ENCODE results near the gene SLIT2.

Gene SLIT2

GRCh38 chr4:20251796-20252655, at the start of gene SLIT2:
SLIT2 (plus strand) TSS chr4:20251905; CDS start chr4:20253816, 1,911 bp downstream.
- peak; percentile 72 for DNase-seq (ENCODE audit: low read depth)

- DNase-seq (ENCODE audit: low read depth), result peak; percentile 94
Measured at GRCh38 chr4:20203508-20203907, 48.2 kb upstream of the SLIT2 start.

GRCh38 chr4:20217521-20217920, 34.2 kb upstream of the SLIT2 start:
- DNase-seq (ENCODE audit: low read depth), result peak; percentile 16

- DNase-seq (ENCODE audit: low read depth), result no peak
Measured at GRCh38 chr4:20217951-20218350, 33.8 kb upstream of the SLIT2 start.

- DNase-seq (ENCODE audit: low read depth), result no peak
Measured at GRCh38 chr4:20219521-20219920, 32.2 kb upstream of the SLIT2 start.

GRCh38 chr4:20237894-20238537, 13.7 kb upstream of the SLIT2 start:
- DNase-seq (ENCODE audit: low read depth), result no peak

- DNase-seq (ENCODE audit: low read depth), result peak; percentile 86
Measured at GRCh38 chr4:20248155-20248558, 3.5 kb upstream of the SLIT2 start.

- no peak for DNase-seq (ENCODE audit: low read depth)
Measured at GRCh38 chr4:20249333-20249732, 2.4 kb upstream of the SLIT2 start.

- no peak for DNase-seq (ENCODE audit: low read depth)
Measured at GRCh38 chr4:20251031-20251795, 492 bp upstream of the SLIT2 start.

GRCh38 chr4:20252656-20253282, 1.1 kb downstream of the SLIT2 start:
- no peak for DNase-seq (ENCODE audit: low read depth)

GRCh38 chr4:20253283-20253734, 1.6 kb downstream of the SLIT2 start:
- DNase-seq (ENCODE audit: low read depth), result no peak

- no peak for DNase-seq (ENCODE audit: low read depth)
Measured at GRCh38 chr4:20253735-20254409, 2.2 kb downstream of the SLIT2 start.

- no peak for DNase-seq (ENCODE audit: low read depth)
Measured at GRCh38 chr4:20254511-20255250, 3.0 kb downstream of the SLIT2 start.

- DNase-seq (ENCODE audit: low read depth), result no peak
Measured at GRCh38 chr4:20255251-20255586, 3.5 kb downstream of the SLIT2 start.

- DNase-seq (ENCODE audit: low read depth), result no peak
Measured at GRCh38 chr4:20255823-20256222, 4.1 kb downstream of the SLIT2 start.

GRCh38 chr4:20256381-20256881, 4.7 kb downstream of the SLIT2 start:
- no peak for DNase-seq (ENCODE audit: low read depth)

GRCh38 chr4:20259707-20260106, 8.0 kb downstream of the SLIT2 start:
- no peak for DNase-seq (ENCODE audit: low read depth)

- DNase-seq (ENCODE audit: low read depth), result no peak
Measured at GRCh38 chr4:20260821-20261220, 9.1 kb downstream of the SLIT2 start.

- no peak for DNase-seq (ENCODE audit: low read depth)
Measured at GRCh38 chr4:20262221-20262620, 10.5 kb downstream of the SLIT2 start.

- DNase-seq (ENCODE audit: low read depth), result no peak
Measured at GRCh38 chr4:20264688-20265087, 13.0 kb downstream of the SLIT2 start.

GRCh38 chr4:20265726-20266125, 14.0 kb downstream of the SLIT2 start:
- no peak for DNase-seq (ENCODE audit: low read depth)

Measured in GM04504 (cell line).